ENCODE measurements around the gene WIPI1.

DNA sequence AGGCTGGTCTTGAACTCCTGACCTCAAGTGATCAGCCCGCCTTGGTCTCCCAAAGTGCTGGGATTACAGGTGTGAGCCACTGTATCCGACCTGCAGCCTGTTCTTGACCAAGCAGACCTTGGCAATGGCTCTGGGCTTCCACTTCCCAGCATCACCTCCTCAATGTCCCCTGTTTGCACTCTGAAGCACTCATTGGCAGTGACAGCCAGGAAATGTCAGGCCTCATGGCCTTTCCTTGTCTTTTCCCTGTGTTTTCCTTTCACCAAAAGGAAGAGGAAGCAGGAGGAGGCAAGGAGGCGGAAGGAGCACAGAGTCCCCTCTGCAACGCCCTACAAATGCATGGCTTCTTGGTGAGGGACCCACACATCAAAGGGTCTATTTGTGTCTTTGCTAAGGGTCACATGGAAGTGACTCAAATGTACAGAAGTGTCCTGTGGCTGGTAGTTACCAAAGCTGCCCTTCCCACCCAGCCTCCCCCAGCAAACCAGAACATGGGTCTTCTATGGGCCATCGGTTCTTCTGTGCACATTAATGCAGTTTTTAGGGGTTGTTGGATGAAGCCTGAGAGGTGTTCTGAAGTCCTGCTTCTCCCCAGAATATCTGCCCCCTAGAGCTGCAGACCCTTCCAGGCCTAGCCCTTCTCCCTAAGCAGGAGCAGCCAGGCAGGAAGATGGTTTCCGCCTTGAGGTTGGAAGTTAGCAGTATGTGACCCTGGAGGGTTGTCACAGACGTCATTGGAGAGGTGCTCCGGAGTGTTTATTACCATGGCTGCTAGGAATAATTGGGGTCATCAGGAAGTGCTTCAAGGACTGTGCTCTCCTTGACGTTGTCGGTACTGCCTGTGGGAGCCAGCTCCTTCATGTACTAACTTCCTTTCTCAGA is 60.8 kb downstream of the WIPI1 start:
- no peak for TF ChIP-seq POLR2A (IDR thresholded peaks at IDR 0.05; ENCODE audit: low read length)
- TF ChIP-seq GATA1 (IDR thresholded peaks at IDR 0.05; ENCODE audit: low read depth, low read length) = no peak
